OCI-LY7 (cell line): ENCODE measurements around the gene GALR1.

Experiments
- CTCF ChIP-seq: fragments of 200-600 bp; sonication (generic); conservative IDR thresholded peaks from 2 replicates; pipeline ENCODE4 v1.5.1; 2014; ENCODE audit warnings: mild to moderate bottlenecking, antibody characterized with exemption, low read length, moderate library complexity, mixed read lengths
- EZH2phosphoT487 ChIP-seq: fragments of 200-600 bp; sonication (generic); IDR thresholded peaks from 2 replicates; pipeline ENCODE4 v1.6.1; 2018; ENCODE audit warnings: low read depth, borderline replicate concordance, mild to moderate bottlenecking, mixed run types, antibody characterized with exemption, low read length, moderate library complexity, mixed read lengths

GRCh38 chr18:77251730-77252050, 2.0 kb downstream of the GALR1 start:
- no peak for TF ChIP-seq CTCF
- no peak for TF ChIP-seq EZH2phosphoT487
